HG03469 (cell line): ENCODE data around the gene COL20A1.

Experiments used
- ATAC-seq: cut with Tn5 transposase; IDR thresholded peaks from one replicate; pipeline ENCODE4 v1.9.1; 2021; ENCODE audit warnings: mild to moderate bottlenecking, moderate library complexity, moderate number of reproducible peaks; ENCODE audit not compliant: unreplicated experiment

The COL20A1 gene

DNA sequence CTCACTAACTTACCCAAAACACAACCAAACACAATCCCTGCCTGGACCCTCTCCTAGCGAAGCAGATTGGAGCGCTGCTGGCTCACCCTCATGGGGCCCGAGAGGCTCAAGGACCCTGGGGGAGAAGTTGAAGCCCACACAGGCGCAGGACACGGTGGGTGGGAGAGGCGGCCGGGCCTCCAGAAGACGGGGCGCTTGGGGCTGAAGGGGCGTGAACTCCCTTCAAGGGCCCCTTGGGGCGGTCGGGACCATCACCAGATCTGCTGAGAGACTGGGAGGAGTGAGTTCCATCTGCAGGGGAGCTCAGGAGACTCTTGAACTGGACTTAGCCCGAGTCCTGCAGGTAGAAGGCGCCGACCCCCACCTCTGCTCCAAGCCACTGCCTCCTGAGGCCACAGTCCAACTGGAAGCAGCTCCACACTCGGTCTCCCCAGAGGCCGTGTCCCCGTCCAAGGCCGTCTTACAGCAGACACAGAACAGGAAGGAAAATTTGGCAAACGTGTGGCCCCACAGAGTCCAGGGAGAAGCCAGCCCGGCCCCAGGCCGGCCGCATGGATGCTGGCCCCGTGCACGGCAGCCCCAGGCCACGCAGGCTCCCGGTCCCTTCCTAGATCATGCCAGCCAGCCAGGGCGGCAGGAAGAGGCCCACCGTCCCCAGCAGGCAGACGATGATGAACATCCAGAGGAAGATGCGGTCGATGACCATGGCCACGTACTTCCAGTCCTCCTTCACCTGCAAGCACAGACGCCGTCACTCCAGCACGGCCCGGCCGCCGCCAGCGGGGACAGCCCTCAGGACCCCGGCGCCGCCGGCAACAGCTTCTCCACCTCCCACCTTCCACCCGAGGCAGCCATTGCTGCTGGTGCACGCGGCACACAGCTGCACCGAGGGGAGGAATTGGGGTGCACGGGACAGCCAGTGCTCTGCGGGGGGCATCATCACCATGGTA, 53.4 kb downstream of the COL20A1 start:
- ATAC-seq = no peak

DNA sequence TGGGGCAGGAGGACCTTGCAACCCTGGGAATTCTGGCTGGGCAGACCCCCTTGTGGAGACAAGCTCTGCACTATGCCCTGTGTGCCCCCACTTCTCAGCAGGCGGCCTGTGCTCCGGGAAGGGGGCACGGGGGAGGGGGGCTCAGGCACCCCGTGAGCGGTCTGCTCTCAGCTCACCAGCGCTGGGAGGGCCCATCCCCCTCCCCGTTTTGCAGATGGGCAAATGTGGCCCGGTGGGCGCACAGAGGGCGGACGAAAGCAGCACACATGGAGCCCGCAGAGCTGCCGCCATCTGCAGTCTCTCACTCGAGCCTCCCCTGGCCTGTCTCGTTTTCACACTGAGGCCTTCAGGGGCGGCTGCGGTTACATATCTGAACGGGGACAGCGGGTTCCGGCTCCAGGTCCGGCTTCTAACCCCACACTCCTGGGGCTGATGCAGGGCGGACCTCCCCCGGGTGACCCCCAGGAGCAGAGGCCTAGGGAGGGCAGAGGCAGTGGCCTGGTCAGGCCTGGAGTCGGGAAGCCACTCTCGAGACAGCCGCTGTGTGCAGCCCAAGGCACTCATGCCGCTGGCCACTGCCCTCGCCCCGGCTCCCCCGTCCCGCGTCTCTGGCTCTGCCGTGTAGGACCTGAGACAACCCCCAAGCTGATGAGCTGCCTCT, 54.2 kb downstream of the COL20A1 start:
- no peak for ATAC-seq

DNA sequence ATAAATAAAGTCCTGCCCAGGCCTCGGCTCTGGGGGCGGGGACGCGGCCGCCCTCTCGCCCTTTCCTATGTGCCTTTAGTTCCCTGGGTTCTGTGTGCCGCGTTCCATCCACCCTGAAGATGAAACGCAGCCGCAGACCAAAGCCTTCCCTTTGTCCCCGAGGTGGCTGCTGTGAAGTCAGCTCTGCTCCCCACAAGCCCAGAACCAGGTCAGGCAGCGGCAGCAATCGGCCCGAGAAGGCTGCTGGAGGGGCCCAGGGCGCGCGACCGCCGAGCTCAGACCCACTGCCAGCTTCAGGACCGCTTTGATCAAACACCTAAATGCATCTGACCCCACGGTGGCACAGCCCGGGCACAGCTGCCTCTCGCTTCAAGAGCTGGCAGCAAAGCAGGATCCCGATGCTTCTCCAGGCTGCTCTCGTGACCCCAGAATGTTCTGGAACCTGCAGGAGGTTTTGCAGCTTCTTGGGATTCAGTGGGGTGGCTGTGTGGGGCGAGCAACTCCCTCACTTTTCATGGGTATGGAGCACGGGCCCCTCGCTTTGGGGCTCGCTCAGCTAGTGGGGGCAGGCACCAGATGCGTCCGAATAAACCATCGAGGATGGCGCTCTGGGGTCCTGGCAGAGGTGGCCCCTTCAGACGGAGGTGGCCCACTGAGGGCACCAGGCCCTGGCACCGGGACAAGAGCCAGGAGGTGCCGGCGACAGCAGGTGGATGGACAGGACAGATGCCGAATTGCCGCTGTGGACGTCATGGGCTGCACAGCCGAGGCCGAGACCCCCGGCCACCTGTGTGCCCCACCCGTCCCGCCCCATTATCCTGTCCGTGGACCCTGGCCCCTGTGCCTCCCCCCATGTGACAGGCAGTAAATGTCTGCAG, 55.2 kb downstream of the COL20A1 start:
- no peak for ATAC-seq

DNA sequence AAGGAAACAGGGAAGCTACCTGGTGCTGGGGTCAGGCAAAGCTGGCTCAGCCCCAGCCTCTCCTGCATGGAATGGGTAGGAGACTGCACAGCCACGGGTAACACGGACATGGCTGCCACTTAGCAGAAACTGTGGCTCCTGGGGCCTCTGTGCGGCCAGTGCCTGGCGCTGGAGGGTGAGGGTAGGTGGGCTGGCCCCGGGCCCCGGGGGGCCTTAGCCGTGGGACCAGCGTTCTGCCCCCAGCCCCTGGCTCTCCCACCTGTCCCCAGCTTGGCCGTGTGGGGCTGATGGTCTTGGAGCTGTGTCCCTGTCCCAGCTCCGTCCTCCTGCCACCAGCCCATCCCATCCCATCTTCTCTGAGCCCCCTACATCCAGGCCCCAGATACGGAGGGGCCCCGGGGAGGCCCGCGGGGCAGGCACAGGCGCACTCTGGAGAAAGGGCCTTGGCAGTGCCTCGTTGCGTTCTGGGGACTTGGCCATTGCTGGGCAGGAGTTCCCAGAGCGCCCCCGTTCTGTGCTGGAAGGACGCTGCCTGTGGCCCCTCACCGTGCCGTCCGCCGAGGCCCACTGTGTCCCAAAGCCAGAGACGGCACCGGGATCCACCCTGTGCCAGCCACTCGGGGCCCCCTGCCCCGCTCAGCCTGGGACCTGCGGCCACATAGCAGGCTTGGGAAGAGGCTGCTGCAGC, 56.0 kb downstream of the COL20A1 start:
- no peak for ATAC-seq

DNA sequence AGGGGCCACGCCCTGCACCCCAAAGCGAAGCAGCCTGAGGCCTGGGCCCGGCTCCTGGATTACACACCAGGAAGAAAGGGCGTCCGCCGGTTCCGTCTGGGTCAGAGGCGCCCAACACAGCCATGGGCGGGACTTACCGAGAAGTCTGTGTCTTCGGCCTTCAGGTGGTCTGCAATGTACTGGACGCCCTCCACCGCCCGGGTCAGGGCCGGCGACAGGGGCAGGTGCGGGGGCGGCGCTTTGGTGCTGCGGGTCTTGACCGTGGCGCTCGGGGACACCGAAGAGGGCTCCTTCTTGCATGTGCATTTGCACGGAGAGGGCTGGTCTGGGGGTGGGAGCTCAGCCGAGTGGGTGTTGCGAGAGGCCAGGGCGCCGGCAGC, 56.5 kb downstream of the COL20A1 start:
- ATAC-seq = no peak

DNA sequence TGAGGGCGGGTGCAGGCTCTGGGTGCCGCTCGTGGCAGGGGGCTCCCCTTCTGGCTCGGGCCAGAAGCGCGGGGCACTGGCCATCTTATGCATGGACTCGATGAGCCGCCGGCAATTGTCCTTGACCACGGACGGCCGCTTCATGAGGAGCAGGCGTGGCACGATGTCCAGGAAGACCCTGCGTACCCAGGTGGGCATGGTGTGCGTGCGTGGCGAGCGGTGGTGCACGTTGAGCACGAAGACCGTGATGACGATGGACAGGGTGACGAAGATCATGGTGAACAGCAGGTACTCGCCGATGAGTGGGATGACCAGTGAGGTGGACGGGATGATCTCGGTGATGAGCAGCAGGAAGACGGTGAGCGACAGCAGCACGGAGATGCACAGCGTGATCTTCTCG, 57.2 kb downstream of the COL20A1 start:
- ATAC-seq = no peak

DNA sequence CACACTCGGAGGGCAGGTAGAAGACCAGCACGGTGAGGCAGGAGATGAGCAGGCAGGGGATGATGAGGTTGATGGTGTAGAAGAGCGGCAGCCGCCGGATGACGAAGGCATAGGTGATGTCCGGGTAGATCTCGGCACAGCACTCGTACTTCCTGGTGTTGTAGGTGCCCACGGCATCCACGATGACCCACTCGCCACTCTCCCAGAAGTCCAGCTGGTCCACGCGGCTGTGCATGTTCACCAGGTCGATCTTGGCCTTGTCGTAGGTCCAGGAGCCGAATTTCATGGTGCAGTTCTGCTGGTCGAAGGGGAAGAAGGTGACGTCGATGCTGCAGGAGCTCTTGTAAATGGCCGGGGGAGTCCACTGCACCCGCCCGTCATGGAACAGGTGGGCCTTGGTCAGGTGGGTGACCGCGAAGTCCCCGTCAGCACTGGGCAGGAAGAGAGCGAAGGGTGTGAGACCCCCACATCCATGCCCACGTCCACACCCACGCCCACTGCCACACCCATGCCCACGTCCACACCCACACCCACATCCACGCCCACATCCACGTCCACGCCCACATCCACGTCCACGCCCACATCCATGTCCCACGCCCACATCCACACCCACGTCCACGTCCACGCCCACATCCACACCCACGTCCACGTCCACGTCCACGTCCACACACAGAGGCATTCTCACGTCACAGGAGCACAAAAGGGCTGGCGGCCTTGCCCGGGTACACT, 57.8 kb downstream of the COL20A1 start:
- ATAC-seq = no peak

DNA sequence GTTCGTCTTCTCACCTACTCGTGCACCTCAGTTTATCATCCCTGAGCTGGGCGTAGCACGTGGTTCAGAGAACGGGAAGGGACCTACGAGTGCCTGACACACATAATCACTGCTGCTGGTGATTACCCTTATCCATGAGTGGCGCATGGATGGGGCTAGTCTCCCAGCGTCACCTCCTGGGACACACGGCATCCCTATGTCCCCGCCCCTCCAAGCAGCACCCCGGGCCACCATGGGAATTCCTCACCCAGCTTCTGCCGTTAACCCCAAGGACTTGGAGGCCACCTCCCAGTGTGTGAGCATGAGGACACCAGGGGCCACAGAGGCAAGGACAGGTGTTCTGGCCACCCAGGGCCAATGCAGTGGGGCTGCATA, 58.3 kb downstream of the COL20A1 start:
- ATAC-seq = no peak

DNA sequence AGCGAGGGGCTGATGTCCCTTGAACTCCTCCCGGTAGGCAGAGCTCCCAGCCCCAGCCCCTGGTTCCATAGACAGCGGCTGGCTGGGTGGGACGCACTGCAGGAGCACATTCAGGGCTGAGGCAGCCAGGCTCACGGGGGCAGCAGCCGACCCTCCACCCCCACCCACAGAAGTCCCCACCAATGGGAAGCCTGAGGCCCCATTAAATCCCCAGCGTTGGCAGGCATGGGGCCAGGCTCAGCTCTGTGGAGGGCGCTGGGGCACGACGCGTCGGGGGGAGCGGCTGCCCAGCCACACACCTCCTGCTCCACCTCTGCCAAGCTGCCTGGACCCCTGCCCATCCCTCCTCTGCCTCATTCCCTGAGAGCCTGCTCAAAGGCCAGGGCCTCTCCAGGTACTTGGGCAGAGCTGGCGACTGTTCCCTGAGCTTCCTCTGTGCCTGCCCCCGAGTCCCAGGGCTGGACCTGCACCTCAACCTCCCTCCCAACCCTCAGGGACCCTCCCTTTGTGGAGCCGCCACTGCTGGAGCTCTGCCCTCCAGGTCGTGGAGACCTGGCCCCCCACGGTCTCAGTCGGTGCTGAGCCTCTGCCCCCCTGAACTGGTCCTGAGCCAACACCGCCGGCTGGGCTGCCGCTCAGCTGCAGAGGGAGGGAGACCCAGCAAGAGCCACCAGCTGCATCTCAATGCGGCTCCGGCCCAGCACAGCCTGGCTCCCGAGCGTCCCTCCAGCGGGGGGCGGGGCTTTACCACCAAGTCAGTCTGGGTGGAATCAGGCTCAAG, 59.0 kb downstream of the COL20A1 start:
- ATAC-seq = no peak

DNA sequence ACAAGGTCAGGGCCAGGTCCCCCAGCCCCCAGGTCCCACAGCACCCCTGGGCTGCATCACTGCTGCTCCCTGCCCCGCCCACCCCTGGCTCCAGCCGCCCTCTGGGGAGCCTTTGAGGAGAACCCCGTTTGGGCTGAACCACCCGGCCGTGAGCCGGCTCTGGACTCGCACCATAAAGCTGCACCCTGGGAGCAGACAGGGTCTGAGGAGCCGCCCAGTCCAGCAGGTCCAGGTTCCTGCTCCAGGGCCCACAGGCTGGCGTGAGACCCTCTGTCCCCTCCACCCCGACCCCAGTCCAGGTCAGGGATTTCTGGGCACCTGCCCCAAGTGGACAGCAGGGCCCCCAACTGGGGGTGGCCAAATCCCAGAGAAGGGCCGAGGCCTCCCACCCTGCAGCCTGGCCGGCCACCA, 59.8 kb downstream of the COL20A1 start:
- ATAC-seq = no peak

DNA sequence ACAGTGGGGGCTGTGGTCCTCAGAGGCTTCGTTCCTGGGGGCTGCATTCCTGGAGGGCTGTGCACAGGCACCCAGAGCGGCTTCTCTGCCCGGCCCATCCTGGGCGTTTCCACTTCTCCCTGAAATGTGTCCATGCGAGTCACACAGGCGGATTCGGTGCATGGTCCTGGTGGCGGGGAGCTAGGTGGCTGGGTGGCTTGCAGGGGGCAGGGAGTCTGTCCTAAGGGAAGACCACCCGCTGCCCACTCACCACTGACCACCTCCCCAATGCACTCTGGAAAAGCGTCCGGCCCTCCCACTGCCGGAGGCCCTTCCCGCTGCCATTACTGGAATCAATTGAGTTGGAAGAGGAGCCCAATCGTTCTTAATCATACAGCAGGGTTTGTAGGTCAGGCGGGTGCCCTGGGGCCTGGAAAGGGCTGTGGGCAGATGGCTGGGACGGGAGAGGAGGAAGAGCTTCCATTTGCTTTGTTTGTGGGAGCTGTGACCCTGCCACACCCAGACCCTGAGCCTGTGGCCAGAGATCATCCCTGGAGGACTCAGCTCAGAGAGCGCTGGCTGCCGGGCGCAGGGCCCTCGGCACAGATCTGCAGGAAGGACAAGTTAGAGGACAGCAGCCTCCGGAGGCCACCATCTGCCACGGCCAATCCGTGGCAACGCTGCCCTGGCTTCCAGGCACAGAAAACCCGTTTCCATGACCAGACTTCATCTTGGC, 61.8 kb downstream of the COL20A1 start:
- no peak for ATAC-seq

DNA sequence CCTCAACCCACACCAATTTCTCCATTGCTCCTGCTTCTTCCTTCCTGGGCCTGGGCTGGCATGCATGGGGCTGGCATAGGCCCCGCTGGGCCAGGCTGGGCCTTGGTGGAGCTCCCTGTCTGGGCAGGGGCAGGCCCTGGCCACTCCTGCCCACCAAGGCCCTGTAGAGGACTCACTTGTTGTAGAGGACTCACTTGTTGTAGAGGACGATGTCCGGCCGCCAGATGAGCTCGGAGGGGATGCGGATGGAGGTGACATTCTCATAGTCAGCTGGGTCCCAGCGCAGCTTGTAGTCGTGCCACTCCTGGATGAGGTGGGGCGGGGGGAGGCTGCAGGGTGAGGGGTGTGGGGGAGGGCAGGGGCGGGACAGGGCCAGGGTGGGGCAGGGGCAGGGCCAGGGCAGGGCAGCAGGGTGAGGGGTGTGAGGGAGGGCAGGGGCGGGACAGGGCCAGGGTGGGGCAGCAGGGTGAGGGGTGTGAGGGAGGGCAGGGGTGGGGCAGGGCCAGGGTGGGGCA, 62.9 kb downstream of the COL20A1 start:
- no peak for ATAC-seq

DNA sequence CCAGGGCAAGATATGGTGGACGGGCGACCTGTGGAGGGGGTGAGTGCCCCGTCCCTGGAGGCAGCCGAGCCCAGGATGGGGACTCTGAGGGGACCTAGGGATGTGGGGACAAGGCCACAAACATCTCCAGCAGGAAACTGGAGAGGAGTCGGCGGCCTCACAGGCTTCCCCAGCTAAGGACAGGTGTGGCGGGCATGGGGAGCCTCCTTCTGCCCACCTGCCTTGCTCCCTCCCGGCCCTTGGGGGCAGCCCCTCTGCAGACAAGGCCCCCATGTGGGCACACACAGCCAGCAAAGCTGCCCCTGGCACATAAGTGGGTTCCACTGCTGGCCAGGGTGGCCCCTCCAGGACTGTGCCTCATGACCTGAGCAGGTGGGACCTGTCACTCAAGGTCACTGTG, 63.5 kb downstream of the COL20A1 start:
- ATAC-seq = no peak

DNA sequence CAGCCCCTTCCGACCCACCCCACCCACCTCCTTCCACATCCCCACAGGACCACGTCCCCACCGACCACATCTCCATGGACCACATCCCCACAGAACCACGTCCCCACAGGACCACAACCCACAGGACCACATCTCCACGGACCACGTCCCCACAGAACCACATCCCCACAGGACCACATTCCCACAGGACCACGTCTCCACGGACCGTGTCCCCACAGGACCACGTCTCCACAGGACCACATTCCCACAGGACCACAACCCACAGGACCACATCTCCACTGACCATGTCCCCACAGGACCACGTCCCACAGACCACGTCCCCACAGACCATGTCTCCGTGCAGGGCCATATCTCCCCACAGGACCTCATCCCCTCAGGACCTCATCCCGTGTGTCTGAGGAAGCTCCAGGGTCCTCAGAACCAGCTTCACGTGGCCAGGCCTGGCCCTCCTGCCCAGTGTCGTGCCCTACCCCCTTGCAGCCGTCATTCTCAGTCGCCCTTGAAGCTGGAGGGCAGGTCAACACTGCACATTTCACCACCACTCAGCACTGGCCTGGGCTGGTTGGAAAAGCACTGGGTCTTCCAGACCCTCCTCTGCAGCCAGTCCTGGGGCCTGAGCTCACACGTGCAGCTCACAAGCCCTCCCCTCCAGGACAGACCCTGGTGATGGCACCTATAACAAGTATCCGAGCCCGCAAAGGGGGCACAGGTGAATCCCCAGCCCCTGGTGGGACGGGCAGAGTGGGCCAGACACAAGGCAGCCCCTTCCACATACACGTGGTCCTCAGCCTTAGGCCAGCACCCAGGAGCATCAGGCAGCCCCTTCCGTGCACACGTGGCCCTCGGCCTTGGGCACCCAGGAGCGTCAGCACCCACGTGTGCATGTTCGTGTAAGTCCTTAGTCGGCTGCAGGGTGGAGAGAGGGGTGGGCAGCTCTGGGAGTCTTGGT, 64.2 kb downstream of the COL20A1 start:
- ATAC-seq = no peak

DNA sequence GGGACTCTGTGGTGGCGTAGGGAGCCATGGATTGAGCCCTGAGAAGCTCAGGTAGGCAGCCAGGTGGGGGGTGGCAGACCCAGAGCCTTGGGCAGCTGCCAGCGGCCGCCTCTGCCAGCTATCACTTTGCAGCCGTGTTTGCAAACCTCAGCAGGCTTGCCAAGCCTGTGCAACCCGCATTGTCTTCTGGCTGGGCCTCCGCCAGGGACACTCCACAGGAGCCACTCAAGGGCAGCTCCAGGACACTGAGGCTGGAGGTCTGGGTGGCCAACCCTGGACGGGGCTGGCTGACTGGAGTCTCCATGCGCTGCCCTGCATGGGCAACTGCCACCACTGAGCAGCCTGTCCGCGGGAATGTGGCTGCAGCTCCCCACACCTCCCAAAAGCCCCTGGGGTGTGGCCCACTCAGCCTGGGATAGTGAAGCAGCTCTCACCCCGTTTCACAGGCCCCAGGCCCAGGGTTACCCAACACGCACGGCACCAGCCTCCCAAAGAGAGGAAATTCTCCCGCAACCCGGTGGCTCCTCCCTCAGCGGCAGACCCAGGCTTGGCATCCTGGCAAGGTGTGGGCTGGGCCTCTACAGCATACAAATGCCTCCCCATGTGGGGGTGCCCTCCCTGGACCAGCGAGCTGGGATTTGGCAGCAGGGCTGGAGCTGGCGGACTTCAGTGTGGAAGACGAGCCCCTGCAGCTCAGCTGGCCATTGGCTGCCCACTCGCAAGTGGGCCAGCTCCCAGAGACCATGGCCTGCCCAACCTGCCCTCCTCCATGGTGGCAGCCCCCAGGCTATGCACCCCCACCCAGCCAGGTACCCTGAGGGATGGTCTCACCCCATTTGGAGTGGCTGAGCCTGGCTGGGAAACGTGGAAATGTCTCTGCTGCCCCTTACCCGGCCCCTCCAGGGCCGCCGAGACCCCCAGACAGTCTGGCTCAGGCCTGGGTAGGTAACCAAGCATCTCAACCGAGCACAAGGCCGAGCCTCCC, 65.2 kb downstream of the COL20A1 start:
- ATAC-seq = no peak
